SH-SY5Y (cell line): ENCODE results near the gene ATG3.

Experiments used
- GATA2 ChIP-seq: IDR thresholded peaks from 2 replicates; pipeline ENCODE4 v1.6.1; 2011; ENCODE audit warnings: mild to moderate bottlenecking, low read depth, low read length
- GATA3 ChIP-seq: IDR thresholded peaks from 2 replicates; pipeline ENCODE4 v1.6.1; 2011; ENCODE audit warnings: low read depth, mild to moderate bottlenecking, low read length, moderate library complexity

GRCh38 chr3:112491373-112491772 is 70.4 kb downstream of the ATG3 start:
- no peak for TF ChIP-seq GATA2
- no peak for TF ChIP-seq GATA3
